GM12878 (cell line): ENCODE results near the gene FANCM.

Experiments used
- CTCF ChIP-seq, 3 experiments: IDR thresholded peaks in 2 of 3; conservative IDR thresholded peaks in 1 of 3; 2 replicates each; pipeline ENCODE4 v1.5.1; 2011; ENCODE audit warnings: low read depth in 3 of 3, low read length in 3 of 3, mild to moderate bottlenecking in 3 of 3, control low read depth in 2 of 3, moderate library complexity in 2 of 3, inconsistent platforms in 1 of 3, mixed read lengths in 1 of 3; ENCODE audit not compliant: control insufficient read depth in 2 of 3, insufficient read depth in 1 of 3; ENCODE audit errors: extremely low read depth in 1 of 3
- HDAC6 ChIP-seq: fragments of 200-600 bp; sonication (generic); IDR thresholded peaks from one replicate; pipeline ENCODE4 v1.8.0; 2017; ENCODE audit warnings: antibody characterized with exemption; ENCODE audit not compliant: unreplicated experiment
- PKNOX1 ChIP-seq: fragments of 450-650 bp; IDR thresholded peaks from 2 replicates; pipeline ENCODE4 v1.6.1; 2016; ENCODE audit warnings: mild to moderate bottlenecking
- POLR2A ChIP-seq: IDR thresholded peaks from 2 replicates; pipeline ENCODE4 v1.6.1; 2011; ENCODE audit warnings: low read depth, mild to moderate bottlenecking, low read length
- RELA ChIP-seq: fragments of 450-650 bp; IDR thresholded peaks from 2 replicates; pipeline ENCODE4 v1.8.0; 2014; ENCODE audit warnings: borderline replicate concordance; ENCODE audit not compliant: partially characterized antibody
- SUZ12 ChIP-seq: fragments of 200-600 bp; sonication (generic); IDR thresholded peaks from one replicate; pipeline ENCODE4 v1.6.1; 2018; ENCODE audit warnings: antibody characterized with exemption, mild to moderate bottlenecking; ENCODE audit not compliant: unreplicated experiment
- TAF1 ChIP-seq: IDR thresholded peaks from 2 replicates; pipeline ENCODE4 v1.6.1; 2011; ENCODE audit warnings: mild to moderate bottlenecking, low read depth, low read length, borderline replicate concordance
- YBX1 ChIP-seq: fragments of 450-650 bp; IDR thresholded peaks from 2 replicates; pipeline ENCODE4 v1.6.1; 2016; ENCODE audit warnings: antibody characterized with exemption
- ZNF274 ChIP-seq: IDR thresholded peaks from one replicate; pipeline ENCODE4 v1.8.0; 2011; ENCODE audit not compliant: insufficient read length, insufficient read depth
- TF ChIP-seq, protein P1 (sequence below): IDR thresholded peaks from 2 replicates; pipeline ENCODE4 v1.6.1; 2011; ENCODE audit warnings: low read depth, low read length, improper control_type of control experiment, borderline replicate concordance
- TF ChIP-seq, protein P2 (sequence below): fragments of 450-650 bp; formaldehyde crosslinking; IDR thresholded peaks from 2 replicates; pipeline ENCODE4 v1.4.0; 2020; ENCODE audit warnings: mild to moderate bottlenecking, moderate library complexity

DNA sequence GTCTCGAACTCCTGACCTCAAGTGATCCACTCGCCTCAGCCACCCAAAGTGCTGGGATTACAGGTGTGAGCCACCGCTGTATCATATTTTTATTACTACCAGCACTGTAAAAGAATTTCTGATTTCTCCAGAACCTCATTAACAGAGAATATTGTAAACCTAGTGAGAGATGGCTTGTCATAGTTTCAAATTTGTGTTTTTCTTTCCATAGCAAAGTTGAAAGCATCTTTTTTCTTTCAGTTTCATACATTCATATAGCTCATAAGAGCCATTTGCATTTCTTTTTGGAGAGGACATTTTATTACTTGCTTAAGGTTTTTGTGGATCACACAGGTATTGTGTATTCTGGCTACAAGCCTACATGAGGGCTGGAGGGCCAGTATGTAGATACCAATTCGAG lies 59.2 kb downstream of the FANCM start:
- TF ChIP-seq SUZ12 (no peak), HDAC6 (no peak), YBX1 (no peak), PKNOX1 (no peak), CTCF (IDR thresholded peaks at IDR 0.05 in 2 of 3, conservative IDR thresholded peaks at IDR 0.05 in 1 of 3; ENCODE audit: control insufficient read depth in 2 of 3, extremely low read depth in 1 of 3, insufficient read depth in 1 of 3, low read depth in 3 of 3, low read length in 3 of 3) (no peak), TAF1 (no peak), RELA (no peak), ZNF274 (no peak), POLR2A (no peak)
- TF ChIP-seq, protein P1, sequence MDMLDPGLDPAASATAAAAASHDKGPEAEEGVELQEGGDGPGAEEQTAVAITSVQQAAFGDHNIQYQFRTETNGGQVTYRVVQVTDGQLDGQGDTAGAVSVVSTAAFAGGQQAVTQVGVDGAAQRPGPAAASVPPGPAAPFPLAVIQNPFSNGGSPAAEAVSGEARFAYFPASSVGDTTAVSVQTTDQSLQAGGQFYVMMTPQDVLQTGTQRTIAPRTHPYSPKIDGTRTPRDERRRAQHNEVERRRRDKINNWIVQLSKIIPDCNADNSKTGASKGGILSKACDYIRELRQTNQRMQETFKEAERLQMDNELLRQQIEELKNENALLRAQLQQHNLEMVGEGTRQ: no peak
- TF ChIP-seq, protein P2, sequence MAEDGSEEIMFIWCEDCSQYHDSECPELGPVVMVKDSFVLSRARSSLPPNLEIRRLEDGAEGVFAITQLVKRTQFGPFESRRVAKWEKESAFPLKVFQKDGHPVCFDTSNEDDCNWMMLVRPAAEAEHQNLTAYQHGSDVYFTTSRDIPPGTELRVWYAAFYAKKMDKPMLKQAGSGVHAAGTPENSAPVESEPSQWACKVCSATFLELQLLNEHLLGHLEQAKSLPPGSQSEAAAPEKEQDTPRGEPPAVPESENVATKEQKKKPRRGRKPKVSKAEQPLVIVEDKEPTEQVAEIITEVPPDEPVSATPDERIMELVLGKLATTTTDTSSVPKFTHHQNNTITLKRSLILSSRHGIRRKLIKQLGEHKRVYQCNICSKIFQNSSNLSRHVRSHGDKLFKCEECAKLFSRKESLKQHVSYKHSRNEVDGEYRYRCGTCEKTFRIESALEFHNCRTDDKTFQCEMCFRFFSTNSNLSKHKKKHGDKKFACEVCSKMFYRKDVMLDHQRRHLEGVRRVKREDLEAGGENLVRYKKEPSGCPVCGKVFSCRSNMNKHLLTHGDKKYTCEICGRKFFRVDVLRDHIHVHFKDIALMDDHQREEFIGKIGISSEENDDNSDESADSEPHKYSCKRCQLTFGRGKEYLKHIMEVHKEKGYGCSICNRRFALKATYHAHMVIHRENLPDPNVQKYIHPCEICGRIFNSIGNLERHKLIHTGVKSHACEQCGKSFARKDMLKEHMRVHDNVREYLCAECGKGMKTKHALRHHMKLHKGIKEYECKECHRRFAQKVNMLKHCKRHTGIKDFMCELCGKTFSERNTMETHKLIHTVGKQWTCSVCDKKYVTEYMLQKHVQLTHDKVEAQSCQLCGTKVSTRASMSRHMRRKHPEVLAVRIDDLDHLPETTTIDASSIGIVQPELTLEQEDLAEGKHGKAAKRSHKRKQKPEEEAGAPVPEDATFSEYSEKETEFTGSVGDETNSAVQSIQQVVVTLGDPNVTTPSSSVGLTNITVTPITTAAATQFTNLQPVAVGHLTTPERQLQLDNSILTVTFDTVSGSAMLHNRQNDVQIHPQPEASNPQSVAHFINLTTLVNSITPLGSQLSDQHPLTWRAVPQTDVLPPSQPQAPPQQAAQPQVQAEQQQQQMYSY (CRISPR knock-in tag): no peak
